WTC11 (cell line): ENCODE results near the gene C11orf52. TPM values are rescaled to one million over a fixed set of nuclear protein-coding genes. Genes with fewer than 3 reads are reported as not detected.
A peak's percentile ranks its signal among the peaks of the same experiment; 100 is the strongest.

Experiments
- ATAC-seq: fragments of 200-7000 bp; cut with Tn5 transposase; 2 replicates; pipeline ENCODE4 v1.10.0; 2021; ENCODE audit warnings: mild to moderate bottlenecking, moderate library complexity
- CTCF ChIA-PET: fragments of 300-600 bp; sonication (Branson Sonifier 250); formaldehyde crosslinking; loops from one replicate; lab custom pipeline; 2021; ENCODE audit warnings: antibody characterized with exemption; lab: Charles Lee
- POLR2A ChIA-PET: fragments of 350-600 bp; sonication (Branson Sonifier 250); formaldehyde crosslinking; loops from one replicate; lab custom pipeline; 2021; ENCODE audit warnings: antibody characterized with exemption; lab: Charles Lee
- DNase-seq: peaks from one replicate; pipeline ENCODE4 v3.0.0; 2021; ENCODE audit warnings: low spot score
- H3K27ac Mint-ChIP-seq: 2 replicates; pipeline ENCODE4 v1.8.0; 2021; ENCODE audit warnings: mixed read lengths
- H3K27me3 Mint-ChIP-seq: 2 replicates; pipeline ENCODE4 v1.8.0; 2021; ENCODE audit warnings: low read depth, mild to moderate bottlenecking, moderate library complexity, mixed read lengths
- H3K36me3 Mint-ChIP-seq: 2 replicates; pipeline ENCODE4 v1.8.0; 2021; ENCODE audit warnings: mixed read lengths
- H3K4me1 Mint-ChIP-seq: 2 replicates; pipeline ENCODE4 v1.8.0; 2022; ENCODE audit warnings: mixed read lengths
- H3K4me3 Mint-ChIP-seq: 2 replicates; pipeline ENCODE4 v1.8.0; 2021; ENCODE audit warnings: mild to moderate bottlenecking, moderate library complexity, mixed read lengths
- H3K9me3 Mint-ChIP-seq: 2 replicates; pipeline ENCODE4 v1.8.0; 2021; ENCODE audit warnings: mixed read lengths
- CREB1 ChIP-seq: sonication (generic); formaldehyde crosslinking; IDR thresholded peaks from 2 replicates; pipeline ENCODE4 v1.8.0; 2023; ENCODE audit warnings: mild to moderate bottlenecking, missing genetic modification reagents
- ELF4 ChIP-seq: sonication (generic); formaldehyde crosslinking; IDR thresholded peaks from 2 replicates; pipeline ENCODE4 v1.8.1; 2022; ENCODE audit warnings: low read depth, mild to moderate bottlenecking, moderate library complexity, missing genetic modification reagents
- FOXK1 ChIP-seq: sonication (generic); formaldehyde crosslinking; IDR thresholded peaks from 2 replicates; pipeline ENCODE4 v1.8.0; 2022; ENCODE audit warnings: mild to moderate bottlenecking, moderate library complexity, missing genetic modification reagents
- GTF2I ChIP-seq: fragments of 250-450 bp; sonication (Bioruptor Pico); conservative IDR thresholded peaks from 2 replicates; pipeline ENCODE4 v1.4.0; 2021; ENCODE audit warnings: mild to moderate bottlenecking
- JAZF1 ChIP-seq: fragments of 250-450 bp; sonication (Bioruptor Pico); IDR thresholded peaks from 2 replicates; pipeline ENCODE4 v1.9.0; 2021; ENCODE audit warnings: moderate library complexity, mild to moderate bottlenecking, inconsistent platforms
- MYBL2 ChIP-seq: sonication (generic); formaldehyde crosslinking; IDR thresholded peaks from 2 replicates; pipeline ENCODE4 v1.8.1; 2023; ENCODE audit warnings: mild to moderate bottlenecking, moderate library complexity, missing genetic modification reagents
- NR2C2 ChIP-seq: sonication (generic); formaldehyde crosslinking; IDR thresholded peaks from 2 replicates; pipeline ENCODE4 v1.8.0; 2022; ENCODE audit warnings: mild to moderate bottlenecking, missing genetic modification reagents
- OVOL2 ChIP-seq: fragments of 250-450 bp; sonication (Bioruptor Pico); IDR thresholded peaks from 2 replicates; pipeline ENCODE4 v1.9.0; 2021; ENCODE audit warnings: mild to moderate bottlenecking, borderline replicate concordance
- RELA ChIP-seq: sonication (generic); formaldehyde crosslinking; IDR thresholded peaks from 2 replicates; pipeline ENCODE4 v1.8.1; 2022; ENCODE audit warnings: missing genetic modification reagents, mild to moderate bottlenecking, borderline replicate concordance
- USF1 ChIP-seq: sonication (generic); formaldehyde crosslinking; IDR thresholded peaks from 2 replicates; pipeline ENCODE4 v1.8.0; 2022; ENCODE audit warnings: mild to moderate bottlenecking, missing genetic modification reagents
- ZBTB21 ChIP-seq: sonication (generic); formaldehyde crosslinking; IDR thresholded peaks from 2 replicates; pipeline ENCODE4 v1.8.1; 2023; ENCODE audit warnings: mild to moderate bottlenecking, missing genetic modification reagents, borderline replicate concordance
- ZNF138 ChIP-seq: sonication (generic); formaldehyde crosslinking; conservative IDR thresholded peaks from 2 replicates; pipeline ENCODE4 v1.8.1; 2022; ENCODE audit warnings: mild to moderate bottlenecking, moderate library complexity, missing genetic modification reagents
- ZNF219 ChIP-seq: sonication (generic); formaldehyde crosslinking; IDR thresholded peaks from 2 replicates; pipeline ENCODE4 v1.8.0; 2023; ENCODE audit warnings: missing genetic modification reagents, mild to moderate bottlenecking, borderline replicate concordance
- ZNF423 ChIP-seq: fragments of 250-450 bp; sonication (Bioruptor Pico); IDR thresholded peaks from 2 replicates; pipeline ENCODE4 v2.1.2; 2022; ENCODE audit warnings: mild to moderate bottlenecking, moderate library complexity
- total RNA-seq: library from RNA; stranded (reverse); gene quantifications from 3 replicates; pipeline ENCODE4 v1.2.3, GENCODE V29; 2021
- TF ChIP-seq, protein P1 (sequence below): fragments of 200-600 bp; IDR thresholded peaks from 2 replicates; pipeline ENCODE4 v1.8.0; 2022; ENCODE audit warnings: antibody characterized with exemption
- TF ChIP-seq, protein P2 (sequence below): sonication (generic); formaldehyde crosslinking; IDR thresholded peaks from 2 replicates; pipeline ENCODE4 v1.8.1; 2023; ENCODE audit warnings: mild to moderate bottlenecking, moderate library complexity, missing genetic modification reagents
- TF ChIP-seq, protein P3 (sequence below): sonication (generic); formaldehyde crosslinking; IDR thresholded peaks from 2 replicates; pipeline ENCODE4 v1.8.1; 2023; ENCODE audit warnings: mild to moderate bottlenecking, missing genetic modification reagents
- TF ChIP-seq, protein P4 (sequence below): fragments of 250-450 bp; sonication (Bioruptor Pico); IDR thresholded peaks from 2 replicates; pipeline ENCODE4 v1.9.0; 2021; ENCODE audit warnings: moderate library complexity, mild to moderate bottlenecking, inconsistent platforms, borderline replicate concordance
- TF ChIP-seq, protein P5 (sequence below): sonication (generic); formaldehyde crosslinking; IDR thresholded peaks from 2 replicates; pipeline ENCODE4 v1.8.1; 2022; ENCODE audit warnings: missing genetic modification reagents, borderline replicate concordance
- TF ChIP-seq, protein P6 (sequence below): fragments of 250-450 bp; sonication (Bioruptor Pico); IDR thresholded peaks from 2 replicates; pipeline ENCODE4 v1.9.0; 2021; ENCODE audit warnings: mild to moderate bottlenecking

The C11orf52 gene
- total RNA-seq, 1 experiment from 2014 or later: 2.1 TPM

DNA sequence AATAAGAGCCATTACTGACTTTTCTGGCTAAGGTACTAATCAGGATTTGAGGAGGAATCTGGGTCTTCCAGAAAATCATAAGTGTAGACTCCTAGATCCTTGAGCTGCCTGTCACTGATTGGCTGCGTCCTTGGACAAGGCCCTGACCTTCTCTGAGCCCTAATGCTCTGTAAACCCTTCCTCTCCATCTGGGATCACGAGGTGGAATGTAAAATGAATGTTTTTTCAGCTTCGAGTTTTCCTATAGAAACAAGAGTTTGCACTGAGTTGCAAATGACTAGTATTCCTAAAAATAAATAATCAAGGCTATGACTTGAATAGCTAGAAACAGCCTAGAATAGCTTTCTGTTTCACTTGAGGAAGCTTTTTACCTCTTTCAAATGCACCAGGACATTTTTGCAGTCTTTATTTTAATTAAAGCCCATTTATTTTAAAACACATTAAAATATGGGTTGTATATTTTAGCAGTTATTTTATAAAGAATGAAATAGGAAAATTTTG, 17.4 kb downstream of the C11orf52 start (continued):
- TF ChIP-seq, protein P1, sequence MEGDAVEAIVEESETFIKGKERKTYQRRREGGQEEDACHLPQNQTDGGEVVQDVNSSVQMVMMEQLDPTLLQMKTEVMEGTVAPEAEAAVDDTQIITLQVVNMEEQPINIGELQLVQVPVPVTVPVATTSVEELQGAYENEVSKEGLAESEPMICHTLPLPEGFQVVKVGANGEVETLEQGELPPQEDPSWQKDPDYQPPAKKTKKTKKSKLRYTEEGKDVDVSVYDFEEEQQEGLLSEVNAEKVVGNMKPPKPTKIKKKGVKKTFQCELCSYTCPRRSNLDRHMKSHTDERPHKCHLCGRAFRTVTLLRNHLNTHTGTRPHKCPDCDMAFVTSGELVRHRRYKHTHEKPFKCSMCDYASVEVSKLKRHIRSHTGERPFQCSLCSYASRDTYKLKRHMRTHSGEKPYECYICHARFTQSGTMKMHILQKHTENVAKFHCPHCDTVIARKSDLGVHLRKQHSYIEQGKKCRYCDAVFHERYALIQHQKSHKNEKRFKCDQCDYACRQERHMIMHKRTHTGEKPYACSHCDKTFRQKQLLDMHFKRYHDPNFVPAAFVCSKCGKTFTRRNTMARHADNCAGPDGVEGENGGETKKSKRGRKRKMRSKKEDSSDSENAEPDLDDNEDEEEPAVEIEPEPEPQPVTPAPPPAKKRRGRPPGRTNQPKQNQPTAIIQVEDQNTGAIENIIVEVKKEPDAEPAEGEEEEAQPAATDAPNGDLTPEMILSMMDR: no peak
- TF ChIP-seq USF1 (CRISPR knock-in tag) (no peak), MYBL2 (CRISPR knock-in tag) (no peak), ZNF219 (CRISPR knock-in tag) (no peak)

DNA sequence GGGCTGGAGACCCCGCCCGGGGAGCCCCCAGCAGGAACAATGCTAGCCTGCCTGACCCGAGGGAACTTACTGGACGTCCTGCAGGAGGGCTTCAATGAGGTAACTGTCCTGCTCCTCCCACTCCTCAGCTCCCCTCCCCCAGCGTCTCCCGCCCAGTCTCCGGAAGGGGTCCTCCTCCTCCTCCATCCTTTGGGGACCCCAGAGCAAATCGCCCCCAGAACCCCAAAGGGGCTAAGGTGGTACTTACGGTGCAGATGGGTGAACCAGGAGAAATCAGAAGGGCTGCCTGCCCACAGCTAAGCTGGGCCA, 18.7 kb downstream of the C11orf52 start:
- ATAC-seq: peak; percentile 69
- H3K9me3 Mint-ChIP-seq: no peaks in the 10 kb centered on the region
- H3K27ac Mint-ChIP-seq: peak overlapping the region; percentile 41; the same call in 1 of the 2 replicates
- no peaks in the 10 kb centered on the region; the same call in 1 of the 2 replicates for H3K27me3 Mint-ChIP-seq
- ChIA-PET POLR2A (interaction anchor here (0.6 to 3.2 kb wide), 8 partner anchors 11 to 171 kb away, joined by 3 to 17 read pairs (median 4); partner anchors contain the start of genes ALG9, C11orf52 and PPP2R1B), CTCF (interaction anchor here (0.7 to 7.9 kb wide), 6 partner anchors 10 to 84 kb away, joined by 3 to 121 read pairs (median 12); no protein-coding TSS in a partner anchor)
- TF ChIP-seq MYBL2 (CRISPR knock-in tag) (0 out of 2 replicates have a peak, but pooled peaks have one; percentile 11), JAZF1 (CRISPR knock-in tag) (no peak)
- TF ChIP-seq, protein P2, sequence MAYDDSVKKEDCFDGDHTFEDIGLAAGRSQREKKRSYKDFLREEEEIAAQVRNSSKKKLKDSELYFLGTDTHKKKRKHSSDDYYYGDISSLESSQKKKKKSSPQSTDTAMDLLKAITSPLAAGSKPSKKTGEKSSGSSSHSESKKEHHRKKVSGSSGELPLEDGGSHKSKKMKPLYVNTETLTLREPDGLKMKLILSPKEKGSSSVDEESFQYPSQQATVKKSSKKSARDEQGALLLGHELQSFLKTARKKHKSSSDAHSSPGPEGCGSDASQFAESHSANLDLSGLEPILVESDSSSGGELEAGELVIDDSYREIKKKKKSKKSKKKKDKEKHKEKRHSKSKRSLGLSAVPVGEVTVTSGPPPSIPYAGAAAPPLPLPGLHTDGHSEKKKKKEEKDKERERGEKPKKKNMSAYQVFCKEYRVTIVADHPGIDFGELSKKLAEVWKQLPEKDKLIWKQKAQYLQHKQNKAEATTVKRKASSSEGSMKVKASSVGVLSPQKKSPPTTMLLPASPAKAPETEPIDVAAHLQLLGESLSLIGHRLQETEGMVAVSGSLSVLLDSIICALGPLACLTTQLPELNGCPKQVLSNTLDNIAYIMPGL: 0 out of 2 replicates have a peak, but pooled peaks have one; percentile 16
- TF ChIP-seq, all 79 proteins: peak for 2
- Mint-ChIP-seq H3K4me1 (peaks cover 44% of the 10 kb centered on the region), H3K36me3 (no peaks in the 10 kb centered on the region), H3K4me3 (peak overlapping the region; percentile 68)
- DNase-seq: no peak

DNA sequence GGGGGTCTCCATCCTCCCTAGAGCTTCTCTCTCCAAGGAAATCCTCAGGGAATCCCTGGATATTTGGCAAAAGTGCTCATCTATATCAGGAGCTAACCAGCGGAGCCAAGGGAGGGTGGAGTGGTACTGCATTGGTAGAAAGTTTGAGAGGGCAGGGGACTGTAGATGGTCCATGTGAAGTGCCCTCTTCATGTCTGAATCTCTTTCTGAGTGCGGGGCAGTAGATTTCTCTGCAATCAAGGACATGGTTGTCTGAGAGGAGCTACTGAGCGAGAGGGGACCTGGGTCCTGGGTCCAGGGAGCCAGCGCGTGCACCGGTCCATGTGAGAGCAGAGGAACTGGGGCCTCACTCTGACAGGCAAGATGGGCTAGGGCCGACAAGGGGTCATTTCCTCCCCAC, 19.1 kb downstream of the C11orf52 start:
- CTCF ChIA-PET: interaction anchor here (0.7 to 7.9 kb wide), 8 partner anchors 10 to 83 kb away, joined by 3 to 121 read pairs (median 9); partner anchors contain the start of genes ALG9 and C11orf52
- ATAC-seq (peak; percentile 9), DNase-seq (no peak)
- POLR2A ChIA-PET: interaction anchor here (0.6 to 3.2 kb wide), 8 partner anchors 11 to 172 kb away, joined by 3 to 17 read pairs (median 4); partner anchors contain the start of genes ALG9, C11orf52 and PPP2R1B
- peak overlapping the region; percentile 41 for H3K27ac Mint-ChIP-seq
- peaks cover 44% of the 10 kb centered on the region for H3K4me1 Mint-ChIP-seq
- H3K36me3 Mint-ChIP-seq: no peaks in the 10 kb centered on the region
- TF ChIP-seq, protein P3, sequence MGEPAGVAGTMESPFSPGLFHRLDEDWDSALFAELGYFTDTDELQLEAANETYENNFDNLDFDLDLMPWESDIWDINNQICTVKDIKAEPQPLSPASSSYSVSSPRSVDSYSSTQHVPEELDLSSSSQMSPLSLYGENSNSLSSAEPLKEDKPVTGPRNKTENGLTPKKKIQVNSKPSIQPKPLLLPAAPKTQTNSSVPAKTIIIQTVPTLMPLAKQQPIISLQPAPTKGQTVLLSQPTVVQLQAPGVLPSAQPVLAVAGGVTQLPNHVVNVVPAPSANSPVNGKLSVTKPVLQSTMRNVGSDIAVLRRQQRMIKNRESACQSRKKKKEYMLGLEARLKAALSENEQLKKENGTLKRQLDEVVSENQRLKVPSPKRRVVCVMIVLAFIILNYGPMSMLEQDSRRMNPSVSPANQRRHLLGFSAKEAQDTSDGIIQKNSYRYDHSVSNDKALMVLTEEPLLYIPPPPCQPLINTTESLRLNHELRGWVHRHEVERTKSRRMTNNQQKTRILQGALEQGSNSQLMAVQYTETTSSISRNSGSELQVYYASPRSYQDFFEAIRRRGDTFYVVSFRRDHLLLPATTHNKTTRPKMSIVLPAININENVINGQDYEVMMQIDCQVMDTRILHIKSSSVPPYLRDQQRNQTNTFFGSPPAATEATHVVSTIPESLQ (CRISPR knock-in tag): no peak
- TF ChIP-seq ZNF423: no peak
- TF ChIP-seq ZNF138 (CRISPR knock-in tag): no peak
- TF ChIP-seq ELF4 (CRISPR knock-in tag): no peak
- TF ChIP-seq FOXK1 (CRISPR knock-in tag): no peak
- no peak for TF ChIP-seq ZBTB21 (CRISPR knock-in tag)
- TF ChIP-seq, protein P4, sequence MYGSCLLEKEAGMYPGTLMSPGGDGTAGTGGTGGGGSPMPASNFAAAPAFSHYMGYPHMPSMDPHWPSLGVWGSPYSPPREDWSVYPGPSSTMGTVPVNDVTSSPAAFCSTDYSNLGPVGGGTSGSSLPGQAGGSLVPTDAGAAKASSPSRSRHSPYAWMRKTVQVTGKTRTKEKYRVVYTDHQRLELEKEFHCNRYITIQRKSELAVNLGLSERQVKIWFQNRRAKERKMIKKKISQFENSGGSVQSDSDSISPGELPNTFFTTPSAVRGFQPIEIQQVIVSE (CRISPR knock-in tag): no peak
- TF ChIP-seq, protein P5, sequence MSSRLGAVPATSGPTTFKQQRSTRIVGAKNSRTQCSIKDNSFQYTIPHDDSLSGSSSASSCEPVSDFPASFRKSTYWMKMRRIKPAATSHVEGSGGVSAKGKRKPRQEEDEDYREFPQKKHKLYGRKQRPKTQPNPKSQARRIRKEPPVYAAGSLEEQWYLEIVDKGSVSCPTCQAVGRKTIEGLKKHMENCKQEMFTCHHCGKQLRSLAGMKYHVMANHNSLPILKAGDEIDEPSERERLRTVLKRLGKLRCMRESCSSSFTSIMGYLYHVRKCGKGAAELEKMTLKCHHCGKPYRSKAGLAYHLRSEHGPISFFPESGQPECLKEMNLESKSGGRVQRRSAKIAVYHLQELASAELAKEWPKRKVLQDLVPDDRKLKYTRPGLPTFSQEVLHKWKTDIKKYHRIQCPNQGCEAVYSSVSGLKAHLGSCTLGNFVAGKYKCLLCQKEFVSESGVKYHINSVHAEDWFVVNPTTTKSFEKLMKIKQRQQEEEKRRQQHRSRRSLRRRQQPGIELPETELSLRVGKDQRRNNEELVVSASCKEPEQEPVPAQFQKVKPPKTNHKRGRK (CRISPR knock-in tag): no peak
- no peak for TF ChIP-seq CREB1 (CRISPR knock-in tag)
- TF ChIP-seq OVOL2 (CRISPR knock-in tag): no peak
- TF ChIP-seq, protein P6, sequence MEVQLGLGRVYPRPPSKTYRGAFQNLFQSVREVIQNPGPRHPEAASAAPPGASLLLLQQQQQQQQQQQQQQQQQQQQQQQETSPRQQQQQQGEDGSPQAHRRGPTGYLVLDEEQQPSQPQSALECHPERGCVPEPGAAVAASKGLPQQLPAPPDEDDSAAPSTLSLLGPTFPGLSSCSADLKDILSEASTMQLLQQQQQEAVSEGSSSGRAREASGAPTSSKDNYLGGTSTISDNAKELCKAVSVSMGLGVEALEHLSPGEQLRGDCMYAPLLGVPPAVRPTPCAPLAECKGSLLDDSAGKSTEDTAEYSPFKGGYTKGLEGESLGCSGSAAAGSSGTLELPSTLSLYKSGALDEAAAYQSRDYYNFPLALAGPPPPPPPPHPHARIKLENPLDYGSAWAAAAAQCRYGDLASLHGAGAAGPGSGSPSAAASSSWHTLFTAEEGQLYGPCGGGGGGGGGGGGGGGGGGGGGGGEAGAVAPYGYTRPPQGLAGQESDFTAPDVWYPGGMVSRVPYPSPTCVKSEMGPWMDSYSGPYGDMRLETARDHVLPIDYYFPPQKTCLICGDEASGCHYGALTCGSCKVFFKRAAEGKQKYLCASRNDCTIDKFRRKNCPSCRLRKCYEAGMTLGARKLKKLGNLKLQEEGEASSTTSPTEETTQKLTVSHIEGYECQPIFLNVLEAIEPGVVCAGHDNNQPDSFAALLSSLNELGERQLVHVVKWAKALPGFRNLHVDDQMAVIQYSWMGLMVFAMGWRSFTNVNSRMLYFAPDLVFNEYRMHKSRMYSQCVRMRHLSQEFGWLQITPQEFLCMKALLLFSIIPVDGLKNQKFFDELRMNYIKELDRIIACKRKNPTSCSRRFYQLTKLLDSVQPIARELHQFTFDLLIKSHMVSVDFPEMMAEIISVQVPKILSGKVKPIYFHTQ (CRISPR knock-in tag): no peak
- no peak for TF ChIP-seq GTF2I (CRISPR knock-in tag)
- no peak for TF ChIP-seq NR2C2 (CRISPR knock-in tag)
- no peak for TF ChIP-seq RELA (CRISPR knock-in tag)
- no peaks in the 10 kb centered on the region for H3K9me3 Mint-ChIP-seq
- no peaks in the 10 kb centered on the region; the same call in 1 of the 2 replicates for H3K27me3 Mint-ChIP-seq
- H3K4me3 Mint-ChIP-seq: peak overlapping the region; percentile 68
